HG03103 (cell line): Measurements from ENCODE around the gene RNASEH2B.
A peak's percentile ranks its signal among the peaks of the same experiment; 100 is the strongest.

Source experiments
- ATAC-seq: cut with Tn5 transposase; IDR thresholded peaks from one replicate; pipeline ENCODE4 v1.9.1; 2021; ENCODE audit warnings: low read depth; ENCODE audit not compliant: unreplicated experiment

RNASEH2B gene, protein sequence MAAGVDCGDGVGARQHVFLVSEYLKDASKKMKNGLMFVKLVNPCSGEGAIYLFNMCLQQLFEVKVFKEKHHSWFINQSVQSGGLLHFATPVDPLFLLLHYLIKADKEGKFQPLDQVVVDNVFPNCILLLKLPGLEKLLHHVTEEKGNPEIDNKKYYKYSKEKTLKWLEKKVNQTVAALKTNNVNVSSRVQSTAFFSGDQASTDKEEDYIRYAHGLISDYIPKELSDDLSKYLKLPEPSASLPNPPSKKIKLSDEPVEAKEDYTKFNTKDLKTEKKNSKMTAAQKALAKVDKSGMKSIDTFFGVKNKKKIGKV

DNA sequence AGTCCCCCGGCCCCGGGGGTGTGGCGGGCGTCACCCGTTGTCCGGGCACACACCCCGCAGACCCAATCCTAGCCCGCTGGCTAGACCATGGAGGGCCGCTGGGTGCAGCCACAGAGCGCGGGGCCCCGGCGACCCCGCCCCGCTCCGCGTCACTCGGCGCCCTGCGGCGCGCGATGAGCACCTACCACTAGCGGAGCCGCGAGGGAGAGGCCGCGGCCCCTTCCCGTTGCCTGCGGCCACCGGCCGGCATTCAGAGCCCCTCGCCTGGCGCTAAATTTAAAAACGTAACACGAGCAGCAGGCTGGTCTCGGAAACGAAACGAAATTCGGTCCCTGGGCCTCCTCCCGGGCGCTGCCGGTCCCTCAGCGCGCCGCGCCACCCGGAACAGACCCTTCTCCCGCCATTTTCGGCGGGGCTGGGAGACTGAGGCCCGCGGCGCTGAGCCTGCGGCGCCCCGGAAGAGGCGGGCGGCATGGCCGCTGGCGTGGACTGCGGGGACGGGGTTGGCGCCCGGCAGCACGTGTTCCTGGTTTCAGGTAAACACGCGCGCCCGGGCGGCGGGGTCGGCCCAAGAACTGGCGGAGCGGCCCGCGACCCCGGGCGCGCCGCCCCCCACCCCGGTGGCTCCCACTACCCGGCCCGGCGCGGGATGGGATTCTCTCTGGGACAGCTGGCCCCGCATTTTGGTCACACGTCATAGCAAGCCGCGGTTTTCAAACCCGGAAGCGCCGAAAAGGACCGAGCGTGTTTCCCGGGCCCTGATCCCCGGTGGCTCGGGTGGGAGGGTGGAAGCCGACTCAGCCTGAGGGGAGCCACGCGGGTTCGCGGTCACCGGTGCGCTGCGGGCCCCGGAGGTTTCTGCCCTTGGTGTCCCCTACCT is at the start of gene RNASEH2B:
Gene RNASEH2B, plus strand, starts transcription at position 187 of the 880 bp plus-strand sequence. Its CDS starts 286 bp downstream, at position 473.
- peak; percentile 57 for ATAC-seq

DNA sequence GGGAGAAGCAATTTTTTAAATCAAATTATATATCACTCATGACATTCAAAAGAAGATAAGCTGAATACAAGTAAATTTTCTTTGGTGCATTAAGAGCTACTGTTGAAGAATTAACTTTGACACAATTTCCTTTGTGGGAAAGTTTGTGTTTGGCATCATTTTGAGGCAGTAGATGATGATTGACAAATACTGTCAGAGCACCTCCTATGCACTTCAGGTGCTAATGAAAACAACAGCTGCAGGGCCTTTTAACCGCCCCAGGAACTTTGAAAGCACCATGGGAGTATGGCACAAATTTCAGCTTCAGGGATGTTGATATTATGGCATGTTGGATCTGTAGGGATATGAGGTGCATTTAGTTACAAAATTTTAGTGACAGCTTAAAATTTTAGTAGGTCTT is 45.1 kb upstream of the RNASEH2B start:
- ATAC-seq = no peak

DNA sequence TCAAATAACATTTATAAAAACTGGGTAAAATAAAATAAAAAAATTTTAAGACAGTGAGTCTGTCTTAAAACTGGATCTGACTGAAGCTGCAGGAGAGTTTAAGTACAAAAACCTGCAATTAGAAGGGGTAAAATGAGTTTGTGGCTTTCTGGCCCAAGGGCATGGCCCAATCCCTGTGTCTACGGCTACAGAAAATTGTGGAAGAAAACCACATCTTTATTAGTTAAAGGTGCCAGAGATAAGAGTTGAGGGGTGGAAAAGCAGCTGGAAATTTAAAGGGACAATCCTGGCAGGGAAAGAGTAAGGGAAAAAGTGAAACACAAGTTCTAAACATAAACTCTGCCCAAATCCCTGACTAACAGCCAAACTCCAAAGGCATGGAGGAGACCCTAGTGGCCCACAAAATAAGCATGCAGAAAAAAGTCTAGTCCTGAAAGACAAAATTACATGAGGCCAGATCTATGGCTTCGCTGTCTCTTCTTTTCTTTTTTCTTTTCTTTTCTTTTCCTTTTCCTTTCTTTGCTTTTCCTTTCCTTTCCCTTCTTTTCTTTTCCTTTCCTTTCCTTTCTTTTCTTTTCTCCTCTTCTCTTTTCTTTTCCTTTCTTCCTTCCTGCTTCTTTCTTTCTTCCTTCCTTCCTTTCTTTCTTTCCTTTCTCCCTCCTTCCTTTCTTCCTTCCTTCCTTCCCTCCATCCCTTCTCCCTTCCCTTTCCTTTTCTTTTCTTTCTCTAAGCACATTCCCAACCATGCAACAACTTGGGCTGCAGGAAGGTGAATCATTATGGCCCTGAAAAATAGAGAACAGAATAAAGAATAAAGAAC is 42.6 kb upstream of the RNASEH2B start:
- ATAC-seq = no peak

DNA sequence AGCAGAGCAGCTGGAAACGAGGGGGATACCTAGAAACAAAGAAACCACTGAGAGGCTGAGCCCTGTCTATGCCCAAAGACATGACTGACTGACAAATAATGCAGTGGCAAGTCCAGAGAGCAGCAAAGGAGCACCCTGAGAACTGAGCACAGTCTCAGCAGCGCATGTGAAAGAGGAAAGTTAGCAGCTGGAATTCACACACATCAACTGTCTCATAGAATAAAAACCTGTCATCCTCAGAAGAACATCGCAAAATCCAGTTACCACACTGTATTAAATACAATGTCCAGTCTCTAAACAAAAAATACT is 42.0 kb upstream of the RNASEH2B start:
- ATAC-seq = no peak

DNA sequence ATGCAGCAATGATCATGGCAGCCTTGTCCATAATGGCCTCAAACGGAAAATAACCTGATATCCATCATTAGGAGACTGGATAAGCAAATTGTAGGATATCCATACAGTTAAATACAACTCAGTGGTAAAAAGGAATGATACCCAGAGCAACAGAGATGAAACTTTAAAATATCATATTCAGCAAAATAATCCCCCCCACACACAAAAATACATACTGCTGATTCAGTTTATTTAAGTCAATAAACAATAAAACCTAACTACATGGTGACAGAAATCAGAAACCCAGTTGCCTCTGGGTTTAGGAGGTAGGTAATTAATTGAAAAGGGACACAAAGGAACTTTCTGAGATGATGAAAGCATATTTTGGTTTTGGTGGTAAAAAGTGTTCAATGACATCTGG is 38.2 kb upstream of the RNASEH2B start:
- ATAC-seq = no peak

DNA sequence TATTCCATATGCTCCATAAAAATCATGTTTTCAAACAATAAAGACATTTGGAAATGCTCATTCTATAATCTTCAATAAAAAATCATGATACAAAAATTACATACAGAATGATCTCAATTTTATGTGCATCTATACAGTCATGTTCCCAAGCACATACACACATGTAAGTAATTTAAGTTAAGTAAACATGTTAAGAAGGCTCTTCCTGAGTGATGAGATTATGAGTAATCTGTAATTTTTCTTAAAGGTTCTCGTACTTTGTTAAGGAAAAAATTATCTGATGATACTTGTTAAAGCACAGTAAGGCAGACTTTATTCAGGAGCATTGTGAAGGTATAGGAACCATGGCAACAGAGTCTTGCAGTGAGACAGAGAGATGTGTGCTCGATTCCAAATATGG is 36.1 kb upstream of the RNASEH2B start:
- ATAC-seq = no peak

DNA sequence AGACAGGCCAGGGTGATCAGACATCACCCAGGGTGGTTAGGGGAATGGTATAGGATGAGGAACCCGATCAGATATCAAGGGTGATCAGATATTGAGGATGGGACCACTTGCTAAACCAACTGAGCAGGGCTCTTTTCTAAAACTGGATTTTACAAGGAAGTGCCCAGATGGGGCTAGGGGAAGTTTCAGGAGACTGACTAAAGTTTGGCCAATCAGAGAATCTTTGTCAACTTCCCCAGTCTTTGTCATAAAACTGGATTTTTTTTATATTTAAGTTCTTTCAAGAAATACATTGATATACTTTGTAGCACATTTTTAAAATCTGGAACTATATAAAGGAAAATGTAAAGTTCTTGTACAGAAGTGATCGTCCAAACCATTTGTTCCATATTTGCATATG is 35.6 kb upstream of the RNASEH2B start:
- no peak for ATAC-seq

DNA sequence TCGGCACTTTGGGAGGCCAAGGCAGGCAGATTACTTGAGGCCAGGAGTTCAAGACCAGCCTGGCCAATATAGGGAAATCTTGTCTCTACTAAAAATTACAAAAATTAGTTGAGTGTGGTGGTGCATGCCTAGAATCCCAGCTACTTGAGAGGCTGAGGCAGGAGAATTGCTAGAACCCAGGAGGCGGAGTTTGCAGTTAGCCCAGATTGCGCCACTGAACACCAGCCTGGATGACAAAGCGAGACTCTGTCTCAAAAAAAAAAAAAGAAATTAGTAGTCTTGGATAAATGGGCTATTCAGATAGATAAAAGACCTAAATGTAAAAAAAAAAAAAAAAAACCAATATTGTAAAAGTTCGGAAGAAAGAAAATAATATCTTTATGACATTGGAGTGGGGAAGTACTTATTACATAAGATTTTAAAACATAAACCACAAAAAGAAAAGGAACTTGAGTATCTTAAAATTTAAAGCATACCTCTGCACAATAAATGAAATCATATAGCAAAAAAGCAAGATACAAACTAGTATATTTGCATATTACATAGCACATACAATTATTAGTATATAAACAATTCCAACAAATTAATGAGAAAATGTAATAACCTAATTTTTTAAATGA is 26.7 kb upstream of the RNASEH2B start:
- ATAC-seq = no peak

DNA sequence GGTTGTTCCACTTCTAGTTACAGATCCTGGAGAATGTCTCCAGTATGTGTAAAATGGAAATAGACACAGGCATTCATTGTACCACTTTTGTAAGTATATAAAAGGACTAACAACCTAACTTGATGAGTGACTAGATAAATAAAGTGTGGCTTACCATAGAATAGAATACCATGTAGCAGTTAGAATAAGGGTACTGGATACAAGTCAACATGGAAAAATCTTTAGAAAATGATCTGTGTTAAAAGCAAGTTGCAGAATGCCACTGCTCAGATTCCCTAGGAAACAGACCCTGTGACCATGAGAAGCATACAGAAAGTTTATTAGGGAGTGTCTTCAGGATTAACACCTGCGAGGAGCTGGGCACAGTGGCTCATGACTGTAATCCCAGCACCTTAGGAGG is 25.9 kb upstream of the RNASEH2B start:
- ATAC-seq = no peak

DNA sequence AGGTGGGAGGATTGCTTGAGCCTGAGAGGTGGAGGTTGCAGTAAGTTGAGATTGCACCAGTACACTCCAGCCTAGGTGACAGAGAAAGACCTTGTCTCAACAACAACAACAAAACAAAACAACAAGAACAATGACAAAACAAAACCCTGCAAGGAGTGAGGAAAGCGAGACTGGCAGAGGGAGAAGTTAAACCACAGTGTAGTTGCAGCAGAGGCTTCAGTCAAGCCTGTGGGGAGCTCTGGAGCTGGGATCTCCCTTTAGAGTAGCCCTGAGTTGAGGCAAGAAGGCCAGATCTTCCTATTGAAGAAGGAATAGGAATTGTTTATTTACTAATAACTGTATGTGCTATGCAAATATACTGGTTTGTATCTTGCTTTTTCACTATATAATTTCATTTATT is 25.3 kb upstream of the RNASEH2B start:
- ATAC-seq = no peak

DNA sequence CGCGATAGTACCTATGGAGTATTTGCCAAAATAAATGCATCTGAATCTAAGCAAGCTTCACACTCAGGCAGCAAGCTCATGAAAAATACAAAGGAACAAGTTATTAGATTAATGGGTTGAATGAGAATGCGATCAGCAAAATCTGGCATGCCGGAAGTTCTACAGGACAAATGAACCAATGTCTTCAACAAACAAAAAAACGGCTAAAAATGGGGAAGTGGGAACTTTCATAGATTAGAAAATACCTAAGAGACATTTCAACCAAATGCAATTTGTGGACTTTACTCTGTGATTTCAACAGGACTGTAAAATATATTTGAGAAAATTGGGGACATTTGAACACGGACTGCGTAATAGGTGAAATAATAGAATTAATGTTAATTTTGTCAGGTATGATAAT is 22.4 kb upstream of the RNASEH2B start:
- ATAC-seq = no peak

DNA sequence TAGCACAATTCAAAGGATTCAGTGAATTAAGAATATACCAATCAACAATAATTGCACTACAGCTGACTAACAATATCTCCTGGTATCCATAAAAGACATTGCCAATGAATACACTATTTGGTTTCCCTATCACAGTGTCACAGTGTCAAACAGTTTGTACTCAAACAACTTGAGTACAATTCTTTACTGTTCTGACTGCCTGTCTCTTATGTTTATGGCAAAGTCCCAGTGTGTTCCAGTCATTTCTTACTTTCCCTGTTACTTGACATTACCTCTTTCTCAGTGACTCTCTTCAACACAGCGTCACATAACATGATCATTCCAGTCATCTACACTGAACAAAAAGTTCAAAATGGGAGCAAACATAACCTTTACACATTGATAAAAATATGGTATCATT is 21.2 kb upstream of the RNASEH2B start:
- no peak for ATAC-seq

DNA sequence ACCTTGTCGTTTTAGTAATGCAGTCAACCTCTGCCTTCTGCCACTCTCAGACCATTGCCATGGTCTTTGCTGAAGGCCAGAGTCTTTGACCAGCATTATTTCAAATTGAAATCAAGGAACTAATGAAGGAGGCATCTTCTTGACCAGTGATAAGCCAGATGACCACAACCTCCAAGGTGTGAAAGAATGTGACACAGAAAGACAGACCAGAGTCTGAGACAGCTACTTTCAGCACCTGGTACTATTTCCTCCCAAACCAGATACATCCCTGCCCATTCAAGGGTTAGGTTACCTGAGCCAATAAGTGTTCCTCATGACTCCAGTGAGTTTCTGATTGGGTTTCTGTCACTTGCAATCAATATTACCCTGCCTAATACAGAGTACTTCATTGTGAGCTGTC is 20.3 kb upstream of the RNASEH2B start:
- no peak for ATAC-seq

DNA sequence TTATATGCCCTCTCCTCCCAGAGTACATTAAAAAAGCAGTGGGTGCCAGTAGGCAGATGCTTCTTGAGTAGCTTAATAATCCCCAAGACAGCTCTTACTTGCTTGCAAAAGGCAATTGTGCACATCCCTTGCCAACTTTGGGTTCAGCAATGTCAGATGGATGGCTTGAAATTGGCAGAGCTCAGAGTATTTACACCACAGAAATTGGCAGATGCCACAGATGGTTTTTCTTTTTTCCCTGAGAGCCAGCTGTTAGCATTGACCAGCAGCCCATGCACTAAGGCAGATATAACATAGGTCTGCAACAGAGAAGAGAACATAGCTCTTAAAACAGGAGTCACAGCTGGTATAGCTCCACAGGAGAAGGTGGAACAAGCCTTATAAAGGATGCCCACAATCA is 18.4 kb upstream of the RNASEH2B start:
- ATAC-seq = no peak

DNA sequence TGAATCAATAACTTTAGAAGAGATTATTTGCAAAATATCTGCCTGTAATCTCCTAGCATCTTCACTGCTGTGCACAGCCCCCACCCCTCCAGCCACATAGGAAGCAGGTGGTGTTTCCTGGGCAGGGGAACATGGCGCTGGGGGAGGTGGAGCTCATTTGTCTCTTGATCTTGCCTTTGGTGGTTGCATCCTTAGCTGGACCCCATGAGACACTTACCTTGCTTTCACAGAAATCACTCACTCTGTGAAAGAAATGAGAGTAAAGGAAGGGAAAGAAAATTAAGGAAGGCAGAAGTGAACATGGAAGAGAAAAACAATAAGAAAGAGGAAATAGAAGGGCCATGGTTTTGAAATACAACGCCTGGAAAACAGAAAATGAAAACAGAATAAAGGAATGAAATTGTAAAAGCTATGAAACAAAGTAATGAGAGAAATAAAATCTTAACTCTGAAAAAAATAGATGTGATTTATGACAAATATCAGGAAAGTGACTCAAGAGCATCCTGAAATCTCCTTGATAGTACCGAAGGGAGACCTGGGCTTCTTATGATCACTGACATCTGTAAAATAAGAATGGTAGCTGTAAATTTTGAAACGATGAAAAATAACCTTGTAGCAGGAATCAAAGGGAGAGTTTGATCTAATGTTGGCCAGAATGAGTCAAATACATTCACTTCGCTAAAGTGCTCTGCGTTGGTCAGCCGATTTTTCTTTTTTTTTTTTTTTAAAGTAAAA is 17.2 kb upstream of the RNASEH2B start:
- no peak for ATAC-seq

DNA sequence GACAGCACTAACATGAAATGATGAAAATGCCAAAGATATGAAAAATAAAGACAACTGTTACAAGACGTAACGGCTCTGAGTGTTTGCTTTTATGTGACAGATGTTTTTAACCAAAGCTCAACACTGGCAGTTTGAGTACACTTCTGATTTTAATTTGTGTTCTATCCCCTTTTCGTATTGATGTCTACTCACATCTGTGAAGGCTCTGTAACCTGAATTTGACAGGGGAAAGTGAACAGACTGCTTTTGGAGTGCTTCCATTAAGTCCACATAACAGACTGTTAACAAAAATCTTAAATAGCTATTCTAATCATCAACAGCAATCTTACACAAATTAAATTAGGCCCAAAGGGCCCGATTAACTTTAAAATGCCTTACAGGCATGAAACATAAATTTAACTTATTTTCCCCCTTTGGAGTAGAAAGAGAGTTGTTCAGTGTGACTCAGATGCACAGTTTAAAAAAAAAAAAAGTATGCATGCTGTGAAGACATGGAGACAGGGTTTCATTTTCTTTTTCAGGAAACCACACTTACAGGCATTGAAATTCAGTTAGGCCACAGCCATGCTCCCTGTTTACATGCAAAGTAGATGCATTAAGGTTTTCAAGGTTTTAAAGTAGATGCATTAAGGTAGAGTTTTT is 16.3 kb upstream of the RNASEH2B start:
- ATAC-seq = peak; percentile 63

DNA sequence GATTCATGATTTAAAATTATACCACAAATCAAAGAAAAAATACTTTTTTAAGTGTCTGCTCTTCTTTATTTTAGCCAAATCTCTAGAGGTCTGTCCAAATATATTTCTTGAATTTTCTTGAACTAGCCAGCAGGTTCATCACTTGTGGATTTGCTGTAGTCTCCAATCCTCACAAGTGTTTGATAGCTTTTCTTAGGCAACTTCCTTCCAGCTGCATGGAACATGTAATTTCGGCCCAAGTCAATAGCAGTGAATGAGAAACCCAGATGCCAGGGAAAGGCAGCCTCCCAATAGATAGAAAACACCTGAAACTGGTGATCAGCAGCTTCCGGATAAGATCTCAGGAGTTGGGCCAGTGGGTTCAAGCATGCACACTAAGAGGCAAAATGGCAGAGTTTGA is 15.6 kb upstream of the RNASEH2B start:
- ATAC-seq = no peak

DNA sequence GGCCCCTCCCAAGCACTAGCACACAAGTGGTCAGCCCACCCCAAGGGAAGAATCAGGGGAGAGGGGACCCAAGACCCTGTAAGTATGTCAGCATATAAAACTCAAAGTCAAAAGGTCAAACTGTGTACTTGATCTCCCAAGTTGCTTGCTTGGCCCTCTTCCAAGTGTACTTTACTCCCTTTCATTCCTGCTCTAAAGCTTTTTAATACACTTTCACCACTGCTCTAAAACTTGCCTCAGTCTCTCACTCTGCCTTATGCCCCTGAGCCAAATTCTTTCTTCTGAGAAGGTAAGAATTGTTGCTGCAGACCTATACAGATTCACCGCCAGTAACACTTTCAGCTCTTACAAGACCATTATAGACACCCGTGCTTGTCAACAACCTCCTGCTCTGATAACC is 15.1 kb upstream of the RNASEH2B start:
- ATAC-seq = no peak

DNA sequence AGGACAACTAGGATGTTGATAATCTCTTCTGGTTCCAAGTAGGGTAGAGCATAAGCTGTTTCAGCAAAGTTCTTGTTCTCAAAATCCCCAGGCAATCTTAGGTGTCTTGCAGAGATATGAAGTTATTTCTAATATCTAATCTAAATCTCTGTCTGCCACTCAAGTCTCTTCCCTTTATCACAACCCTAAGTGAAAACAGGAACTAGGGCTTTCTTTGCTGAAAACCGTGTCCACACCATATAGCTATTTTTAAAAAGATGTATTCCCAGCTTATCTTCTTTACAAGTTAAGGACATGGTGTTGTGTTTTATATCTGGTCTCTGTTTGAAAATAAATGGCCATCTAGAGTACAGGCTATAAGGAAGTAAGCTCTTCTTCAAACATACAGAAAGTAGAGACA is 11.3 kb upstream of the RNASEH2B start:
- no peak for ATAC-seq

DNA sequence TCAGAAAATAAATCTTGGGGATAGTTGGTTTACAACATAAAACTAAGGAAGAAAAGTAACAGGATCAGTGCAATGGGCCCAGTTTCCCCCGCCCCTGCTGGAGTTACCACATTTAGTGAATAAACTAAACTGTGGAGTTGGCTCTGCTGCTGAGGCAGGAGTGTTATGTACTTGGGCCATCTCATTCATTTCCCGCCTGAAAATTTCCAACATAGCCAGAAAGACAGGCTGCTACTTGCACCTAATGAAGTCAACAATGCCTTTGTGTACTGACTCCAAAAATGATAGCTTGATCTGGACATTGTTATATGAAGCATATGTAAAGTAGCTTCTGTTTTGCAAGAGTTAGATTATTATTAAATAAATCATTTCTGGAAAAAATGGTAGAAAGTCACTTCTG is 7.9 kb upstream of the RNASEH2B start:
- no peak for ATAC-seq
